ENCODE data around the gene SLC16A9.
"Not testable (repeated sequence)": the region's sequence is repeated elsewhere in the genome, so short reads cannot be mapped to it uniquely, and the experiment has no call there.

The SLC16A9 gene, protein sequence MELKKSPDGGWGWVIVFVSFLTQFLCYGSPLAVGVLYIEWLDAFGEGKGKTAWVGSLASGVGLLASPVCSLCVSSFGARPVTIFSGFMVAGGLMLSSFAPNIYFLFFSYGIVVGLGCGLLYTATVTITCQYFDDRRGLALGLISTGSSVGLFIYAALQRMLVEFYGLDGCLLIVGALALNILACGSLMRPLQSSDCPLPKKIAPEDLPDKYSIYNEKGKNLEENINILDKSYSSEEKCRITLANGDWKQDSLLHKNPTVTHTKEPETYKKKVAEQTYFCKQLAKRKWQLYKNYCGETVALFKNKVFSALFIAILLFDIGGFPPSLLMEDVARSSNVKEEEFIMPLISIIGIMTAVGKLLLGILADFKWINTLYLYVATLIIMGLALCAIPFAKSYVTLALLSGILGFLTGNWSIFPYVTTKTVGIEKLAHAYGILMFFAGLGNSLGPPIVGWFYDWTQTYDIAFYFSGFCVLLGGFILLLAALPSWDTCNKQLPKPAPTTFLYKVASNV

GRCh38 chr10:59709395-59710125 is at the start of gene SLC16A9:
SLC16A9 (minus strand) TSS chr10:59709850; CDS start chr10:59684291, 25,559 bp downstream.
- TF ChIP-seq Cebpa-rat (IDR thresholded peaks at IDR 0.05) = peak in 5 of 11 experiments; percentile 26 to 72 (median 50); a peak in 8 of 22 replicates

DNA sequence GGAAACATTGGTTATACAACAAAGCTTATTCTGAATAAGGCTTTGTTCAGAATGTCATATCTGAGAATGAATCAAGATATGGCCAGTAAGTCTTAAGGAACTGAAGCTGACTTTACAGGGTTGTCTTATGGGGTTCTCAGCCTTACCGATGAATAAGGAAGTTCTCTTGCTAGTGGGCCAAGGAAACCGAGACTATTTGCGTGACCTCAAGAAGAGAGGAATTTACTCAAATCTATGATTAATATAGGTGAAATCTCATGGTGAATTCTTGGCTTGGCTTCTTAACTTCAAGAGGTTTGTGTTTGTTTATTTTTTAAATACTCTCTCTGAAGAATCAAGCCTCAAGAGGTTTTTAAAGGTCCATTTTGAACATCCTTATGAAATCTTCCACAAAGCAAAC is 48.3 kb upstream of the SLC16A9 start:
- Histone ChIP-seq H3K27me3 (no peaks in the 10 kb centered on the region), H3K4me2 (no peak overlapping the region), H3K27ac (no peak overlapping the region), H3K9ac (no peak overlapping the region), H3K4me1 (no peaks in the 10 kb centered on the region), H3K9me3 (replicated peaks in 1 of 11) (peaks cover 9 to 27% (median 19%) of the 10 kb centered on the region in 11 experiments; a peak in 16 of 22 replicates), H3K4me3 (no peak overlapping the region), H3K36me3 (no peaks in the 10 kb centered on the region), H4K20me1 (no peaks in the 10 kb centered on the region)
- TF ChIP-seq Cebpa-rat (IDR thresholded peaks at IDR 0.05) = no peak

More at GRCh38 chr10:59709395-59710125, at the start of gene SLC16A9:
- Histone ChIP-seq H3K4me1 (peaks cover 0 to 10% (median 7%) of the 10 kb centered on the region in 10 experiments; a peak in 14 of 20 replicates), H3K36me3 (no peaks in the 10 kb centered on the region), H3K4me2 (peak within 1 kb of the TSS; percentile 81 to 97 (median 92)), H3K9ac (peak within 1 kb of the TSS; percentile 71 to 87 (median 80)), H4K20me1 (no peaks in the 10 kb centered on the region), H3K9me3 (replicated peaks in 1 of 11) (peaks cover 0 to 28% (median 8%) of the 10 kb centered on the region in 11 experiments; a peak in 13 of 22 replicates), H3K27me3 (peaks cover 30 to 48% (median 46%) of the 10 kb centered on the region in 11 experiments), H3K27ac (peak within 1 kb of the TSS; percentile 44 to 79 (median 65); a peak in 20 of 22 replicates), H3K4me3 (peak within 1 kb of the TSS; percentile 65 to 77 (median 70))

GRCh38 chr10:59754951-59755350 is 45.3 kb upstream of the SLC16A9 start:
- Histone ChIP-seq H3K27me3 (no peaks in the 10 kb centered on the region), H3K4me2 (no peak overlapping the region), H3K36me3 (no peaks in the 10 kb centered on the region), H3K9me3 (replicated peaks in 1 of 11) (peaks cover 4 to 12% (median 7%) of the 10 kb centered on the region in 11 experiments; a peak in 15 of 22 replicates), H3K4me3 (no peak overlapping the region), H3K4me1 (no peaks in the 10 kb centered on the region), H3K27ac (no peak overlapping the region), H4K20me1 (no peaks in the 10 kb centered on the region), H3K9ac (no peak overlapping the region)
- TF ChIP-seq Cebpa-rat (IDR thresholded peaks at IDR 0.05) = no peak

DNA sequence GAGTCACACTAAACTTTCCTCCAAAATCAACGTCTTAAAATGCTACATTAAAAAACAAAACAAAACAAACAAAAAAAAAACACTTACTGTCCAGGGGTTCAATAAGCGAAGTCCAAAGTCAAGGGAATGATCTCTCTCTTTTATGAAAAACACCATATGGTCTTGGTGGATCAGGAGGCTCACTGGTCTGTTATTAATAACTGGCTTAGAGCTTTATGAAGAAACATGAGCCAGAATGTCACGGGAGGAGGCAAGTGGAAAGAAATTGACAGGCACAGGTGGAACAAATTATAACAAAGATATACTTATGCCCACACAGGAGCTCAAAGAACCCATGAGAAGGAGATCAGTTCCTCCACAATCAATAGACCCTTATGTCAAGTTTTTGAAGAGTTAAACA is 43.6 kb upstream of the SLC16A9 start, which contains the start of gene MRLN:
Gene MRLN, minus strand, starts transcription at position 189 of the 400 bp plus-strand sequence.
- no peak within 1 kb of the TSS for H3K4me2 ChIP-seq
- H3K4me1 ChIP-seq = no peaks in the 10 kb centered on the region
- H3K27ac ChIP-seq = no peak within 1 kb of the TSS
- no peaks in the 10 kb centered on the region for H3K9me3 ChIP-seq (replicated peaks in 1 of 11)
- no peak within 1 kb of the TSS for H3K4me3 ChIP-seq
- no peaks in the 10 kb centered on the region for H3K27me3 ChIP-seq
- H4K20me1 ChIP-seq = no peaks in the 10 kb centered on the region
- H3K36me3 ChIP-seq = no peaks in the 10 kb centered on the region
- TF ChIP-seq Cebpa-rat (IDR thresholded peaks at IDR 0.05) = no peak
- H3K9ac ChIP-seq = no peak within 1 kb of the TSS

GRCh38 chr10:59752278-59752940 is 42.8 kb upstream of the SLC16A9 start:
- Histone ChIP-seq H3K4me2 (no peak overlapping the region), H3K9me3 (replicated peaks in 1 of 11) (no peaks in the 10 kb centered on the region), H3K27ac (no peak overlapping the region), H3K4me1 (no peaks in the 10 kb centered on the region), H3K4me3 (no peak overlapping the region), H3K36me3 (no peaks in the 10 kb centered on the region), H3K9ac (no peak overlapping the region), H3K27me3 (no peaks in the 10 kb centered on the region), H4K20me1 (no peaks in the 10 kb centered on the region)
- TF ChIP-seq Cebpa-rat (IDR thresholded peaks at IDR 0.05) = no peak

GRCh38 chr10:59750155-59750945 is 40.7 kb upstream of the SLC16A9 start:
- Histone ChIP-seq H3K9ac (no peak overlapping the region), H3K27me3 (no peaks in the 10 kb centered on the region), H3K4me3 (no peak overlapping the region), H3K27ac (no peak overlapping the region), H4K20me1 (no peaks in the 10 kb centered on the region), H3K4me1 (no peaks in the 10 kb centered on the region), H3K9me3 (replicated peaks in 1 of 11) (no peaks in the 10 kb centered on the region), H3K4me2 (no peak overlapping the region), H3K36me3 (no peaks in the 10 kb centered on the region)
- no peak; a peak in 1 of 22 replicates for TF ChIP-seq Cebpa-rat (IDR thresholded peaks at IDR 0.05)

- H3K9me3 ChIP-seq (replicated peaks in 1 of 11) = peaks cover 6 to 12% (median 9%) of the 10 kb centered on the region in 11 experiments
- TF ChIP-seq Cebpa-rat (IDR thresholded peaks at IDR 0.05) = no peak
- no peaks in the 10 kb centered on the region for H3K4me1 ChIP-seq
- no peaks in the 10 kb centered on the region for H3K27me3 ChIP-seq
- H3K27ac ChIP-seq = no peak overlapping the region
- no peaks in the 10 kb centered on the region for H3K36me3 ChIP-seq
- H3K4me3 ChIP-seq = no peak overlapping the region
- no peaks in the 10 kb centered on the region for H4K20me1 ChIP-seq
- H3K9ac ChIP-seq = no peak overlapping the region
- H3K4me2 ChIP-seq = no peak overlapping the region
These were observed 39.2 kb upstream of the SLC16A9 start for GRCh38 chr10:59748834-59749233.

- no peak overlapping the region for H3K4me3 ChIP-seq
- H3K36me3 ChIP-seq = no peaks in the 10 kb centered on the region
- no peaks in the 10 kb centered on the region for H3K4me1 ChIP-seq
- peaks cover 14 to 27% (median 22%) of the 10 kb centered on the region in 11 experiments for H3K9me3 ChIP-seq (replicated peaks in 1 of 11)
- no peak overlapping the region for H3K27ac ChIP-seq
- no peaks in the 10 kb centered on the region for H4K20me1 ChIP-seq
- no peak overlapping the region for H3K9ac ChIP-seq
- TF ChIP-seq Cebpa-rat (IDR thresholded peaks at IDR 0.05) = no peak
- no peaks in the 10 kb centered on the region for H3K27me3 ChIP-seq
- no peak overlapping the region for H3K4me2 ChIP-seq
These were observed 35.6 kb upstream of the SLC16A9 start for GRCh38 chr10:59745163-59745650.

- not testable (repeated sequence) for H3K4me2 ChIP-seq, H4K20me1 ChIP-seq, H3K36me3 ChIP-seq, H3K27me3 ChIP-seq, H3K4me3 ChIP-seq, H3K4me1 ChIP-seq, H3K27ac ChIP-seq, H3K9ac ChIP-seq
- peaks cover 14 to 27% (median 22%) of the 10 kb centered on the region in 11 experiments for H3K9me3 ChIP-seq (replicated peaks in 1 of 11)
These were observed 35.1 kb upstream of the SLC16A9 start for GRCh38 chr10:59744762-59745161.

DNA sequence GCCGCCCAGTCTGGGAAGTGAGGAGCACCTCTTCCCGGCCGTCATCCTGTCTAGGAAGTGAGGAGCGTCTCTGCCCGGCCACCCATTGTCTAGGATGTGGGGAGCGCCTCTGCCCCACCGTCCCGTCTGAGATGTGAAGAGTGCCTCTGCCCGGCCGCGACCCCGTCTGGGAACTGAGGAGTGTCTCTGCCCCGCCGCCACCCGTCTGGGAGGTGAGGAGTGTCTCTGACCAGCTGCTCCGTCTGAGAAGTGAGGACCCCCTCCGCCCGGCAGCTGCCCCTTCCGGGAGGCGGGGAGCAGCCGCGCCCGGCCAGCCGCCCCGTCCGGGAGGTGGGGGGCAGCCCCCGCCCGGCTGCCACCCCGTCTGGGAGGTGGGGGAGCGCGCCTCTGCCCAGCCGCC is 34.5 kb upstream of the SLC16A9 start:
- H3K4me2 ChIP-seq, H3K9ac ChIP-seq, H3K27me3 ChIP-seq, H3K27ac ChIP-seq, H3K36me3 ChIP-seq, H3K4me3 ChIP-seq, H4K20me1 ChIP-seq, H3K4me1 ChIP-seq: not testable (repeated sequence)
- peaks cover 14 to 27% (median 22%) of the 10 kb centered on the region in 11 experiments for H3K9me3 ChIP-seq (replicated peaks in 1 of 11)

Measured in BLaER1 treated with 17β-estradiol and CSF1 and Interleukin-3, amounts not matched to agents 10 nM and 100 nM (cell line).